HepG2 (cell line): ENCODE measurements around the gene MRPL20. TPM values are rescaled to one million over a fixed set of nuclear protein-coding genes. Genes with fewer than 3 reads are reported as not detected.
A peak's percentile ranks its signal among the peaks of the same experiment; 100 is the strongest.

Source experiments
- ATF7 ChIP-seq, 2 experiments: fragments of 450-650 bp in 1 of 2; sonication (generic) in 1 of 2; formaldehyde crosslinking in 1 of 2; IDR thresholded peaks; 2 replicates each; pipeline versions ENCODE4 v1.4.0 to v1.6.1; 2016 to 2020; ENCODE audit warnings: antibody characterized with exemption in 1 of 2, mild to moderate bottlenecking in 1 of 2, missing genetic modification reagents in 1 of 2
- BORCS8-MEF2B ChIP-seq: sonication (generic); formaldehyde crosslinking; IDR thresholded peaks from 2 replicates; pipeline ENCODE4 v1.8.0; 2022; ENCODE audit warnings: mild to moderate bottlenecking, missing genetic modification reagents
- CBFB ChIP-seq: sonication (generic); formaldehyde crosslinking; IDR thresholded peaks from 2 replicates; pipeline ENCODE4 v1.4.0; 2020; ENCODE audit warnings: missing genetic modification reagents
- CEBPG ChIP-seq: IDR thresholded peaks from 2 replicates; pipeline ENCODE4 v1.6.1; 2016
- DPF2 ChIP-seq: sonication (generic); formaldehyde crosslinking; IDR thresholded peaks from 2 replicates; pipeline ENCODE4 v1.4.0; 2020; ENCODE audit warnings: mild to moderate bottlenecking, low read depth, missing genetic modification reagents, borderline replicate concordance
- ELF4 ChIP-seq: sonication (generic); formaldehyde crosslinking; IDR thresholded peaks from 2 replicates; pipeline ENCODE4 v1.5.0; 2020; ENCODE audit warnings: missing genetic modification reagents, mild to moderate bottlenecking, moderate library complexity, borderline replicate concordance
- ESRRA ChIP-seq: sonication (generic); formaldehyde crosslinking; IDR thresholded peaks from 2 replicates; pipeline ENCODE4 v1.5.1; 2020; ENCODE audit warnings: mild to moderate bottlenecking, low read depth, missing genetic modification reagents
- ETS1 ChIP-seq: sonication (generic); formaldehyde crosslinking; IDR thresholded peaks from 2 replicates; pipeline ENCODE4 v1.4.0; 2020; ENCODE audit warnings: missing genetic modification reagents
- FOXM1 ChIP-seq: sonication (generic); formaldehyde crosslinking; IDR thresholded peaks from 2 replicates; pipeline ENCODE4 v1.5.0; 2020; ENCODE audit warnings: missing genetic modification reagents
- FOXO1 ChIP-seq: sonication (generic); formaldehyde crosslinking; IDR thresholded peaks from 2 replicates; pipeline ENCODE4 v1.4.0; 2020; ENCODE audit warnings: missing genetic modification reagents
- GATA4 ChIP-seq: sonication (generic); IDR thresholded peaks from 2 replicates; pipeline ENCODE4 v1.6.1; 2016; ENCODE audit warnings: antibody characterized with exemption, low read depth, borderline replicate concordance
- GLI4 ChIP-seq: sonication (generic); formaldehyde crosslinking; IDR thresholded peaks from 2 replicates; pipeline ENCODE4 v1.5.1; 2020; ENCODE audit warnings: missing genetic modification reagents, mild to moderate bottlenecking, moderate library complexity, borderline replicate concordance
- HNRNPL ChIP-seq: fragments of 200-400 bp; formaldehyde crosslinking; IDR thresholded peaks from 2 replicates; pipeline ENCODE4 v1.6.1; 2017; ENCODE audit warnings: mild to moderate bottlenecking, low read depth, low read length
- MAFF ChIP-seq: IDR thresholded peaks from 2 replicates; pipeline ENCODE4 v1.6.1; 2011; ENCODE audit warnings: low read depth, low read length, improper control_type of control experiment
- MXD4 ChIP-seq: IDR thresholded peaks from 2 replicates; pipeline ENCODE4 v1.6.1; 2016; ENCODE audit warnings: mild to moderate bottlenecking, missing biosample characterization, missing genetic modification reagents
- NRL ChIP-seq: sonication (generic); formaldehyde crosslinking; IDR thresholded peaks from 2 replicates; pipeline ENCODE4 v1.5.0; 2020; ENCODE audit warnings: missing genetic modification reagents, mild to moderate bottlenecking, moderate library complexity, borderline replicate concordance
- PBX2 ChIP-seq: IDR thresholded peaks from 2 replicates; pipeline ENCODE4 v1.6.1; 2016; ENCODE audit warnings: control low read depth
- RFX5 ChIP-seq: IDR thresholded peaks from 2 replicates; pipeline ENCODE4 v1.6.1; 2011; ENCODE audit warnings: low read depth, low read length, improper control_type of control experiment
- SPEN ChIP-seq: sonication (generic); formaldehyde crosslinking; IDR thresholded peaks from 2 replicates; pipeline ENCODE4 v1.5.1; 2020; ENCODE audit warnings: low read depth, mild to moderate bottlenecking, missing genetic modification reagents
- SRSF4 ChIP-seq: fragments of 200-400 bp; formaldehyde crosslinking; IDR thresholded peaks from one replicate; pipeline ENCODE4 v1.6.1; 2018; ENCODE audit warnings: mild to moderate bottlenecking, low read depth, low read length, moderate library complexity; ENCODE audit not compliant: poor library complexity, severe bottlenecking
- ZNF224 ChIP-seq: sonication (generic); formaldehyde crosslinking; IDR thresholded peaks from 2 replicates; pipeline ENCODE4 v1.5.0; 2020; ENCODE audit warnings: mild to moderate bottlenecking, missing genetic modification reagents
- ZNF510 ChIP-seq: sonication (generic); formaldehyde crosslinking; IDR thresholded peaks from 2 replicates; pipeline ENCODE4 v1.4.0; 2020; ENCODE audit warnings: low read depth, mild to moderate bottlenecking, missing genetic modification reagents
- ZNF747 ChIP-seq: sonication (generic); formaldehyde crosslinking; IDR thresholded peaks from 2 replicates; pipeline ENCODE4 v1.8.1; 2023; ENCODE audit warnings: missing genetic modification reagents, mild to moderate bottlenecking, borderline replicate concordance
- ZSCAN30 ChIP-seq: sonication (generic); formaldehyde crosslinking; IDR thresholded peaks from 2 replicates; pipeline ENCODE4 v1.5.0; 2020; ENCODE audit warnings: mild to moderate bottlenecking, missing genetic modification reagents
- polyA plus RNA-seq, 8 experiments: library from polyadenylated mRNA; depleted of rRNA in 3 of 8; stranded (reverse) in 7 of 8; unstranded in 1 of 8; fragments of >200 nt; fragmentation: Illumina TruSeq in 4 of 8; extraction: Trizol in 4 of 8; gene quantifications; 2 replicates each; pipeline versions ENCODE4 v1.2.1 to v1.2.3, GENCODE V29; 2011 to 2016; ENCODE audit warnings: low read depth in 4 of 8, missing spikeins in 1 of 8, mixed read lengths in 1 of 8; ENCODE audit not compliant: insufficient read depth in 1 of 8
- total RNA-seq, 5 experiments: library from RNA; depleted of rRNA; stranded (reverse); fragments of >200 nt; fragmentation: Illumina TruSeq; extraction: Trizol; gene quantifications; 2 replicates each; pipeline ENCODE4 v1.2.3, GENCODE V29; 2016; ENCODE audit warnings: low read depth in 1 of 5
- TF ChIP-seq, protein P1 (sequence below): sonication (generic); formaldehyde crosslinking; IDR thresholded peaks from 2 replicates; pipeline ENCODE4 v1.4.0; 2020; ENCODE audit warnings: mild to moderate bottlenecking, missing genetic modification reagents
- TF ChIP-seq, protein P2 (sequence below): sonication (generic); IDR thresholded peaks from 2 replicates; pipeline ENCODE4 v1.6.1; 2016; ENCODE audit warnings: low read depth, borderline replicate concordance
- TF ChIP-seq, protein P3 (sequence below): sonication (generic); formaldehyde crosslinking; IDR thresholded peaks from 2 replicates; pipeline ENCODE4 v1.8.1; 2023; ENCODE audit warnings: mild to moderate bottlenecking, moderate library complexity, missing genetic modification reagents

MRPL20 gene
- total and polyA plus RNA-seq, 2 of the 13 experiments (the other 11 are each of a cell fraction or from before 2014, with no cell fraction given): 59.2 to 127 TPM

- TF ChIP-seq NRL (CRISPR knock-in tag) (0 out of 2 replicates have a peak, but pooled peaks have one; percentile 36), MXD4 (CRISPR knock-in tag) (no peak), DPF2 (no peak), ZNF224 (CRISPR knock-in tag) (0 out of 2 replicates have a peak, but pooled peaks have one; percentile 30), ZNF747 (CRISPR knock-in tag) (no peak; the same call in 1 of the 2 replicates), BORCS8-MEF2B (CRISPR knock-in tag) (no peak), ETS1 (no peak), CEBPG (CRISPR knock-in tag) (no peak), GATA4 (no peak), ZSCAN30 (CRISPR knock-in tag) (no peak), FOXO1 (CRISPR knock-in tag) (no peak), SPEN (CRISPR knock-in tag) (no peak), ZNF510 (CRISPR knock-in tag) (0 out of 2 replicates have a peak, but pooled peaks have one; percentile 12), CBFB (CRISPR knock-in tag) (no peak), RFX5 (no peak), PBX2 (CRISPR knock-in tag) (no peak), SRSF4 (no peak), FOXM1 (CRISPR knock-in tag) (no peak), GLI4 (CRISPR knock-in tag) (no peak), HNRNPL (0 out of 2 replicates have a peak, but pooled peaks have one; percentile 37), MAFF (peak; percentile 47; the same call in 1 of the 2 replicates), ELF4 (no peak), ESRRA (CRISPR knock-in tag) (no peak), ATF7 (IDR thresholded peaks at IDR 0.05) (no peak), ATF7 (CRISPR knock-in tag; IDR thresholded peaks at IDR 0.05) (no peak; the same call in 1 of the 2 replicates)
- TF ChIP-seq, protein P1, sequence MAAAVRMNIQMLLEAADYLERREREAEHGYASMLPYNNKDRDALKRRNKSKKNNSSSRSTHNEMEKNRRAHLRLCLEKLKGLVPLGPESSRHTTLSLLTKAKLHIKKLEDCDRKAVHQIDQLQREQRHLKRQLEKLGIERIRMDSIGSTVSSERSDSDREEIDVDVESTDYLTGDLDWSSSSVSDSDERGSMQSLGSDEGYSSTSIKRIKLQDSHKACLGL: no peak
- TF ChIP-seq, protein P2, sequence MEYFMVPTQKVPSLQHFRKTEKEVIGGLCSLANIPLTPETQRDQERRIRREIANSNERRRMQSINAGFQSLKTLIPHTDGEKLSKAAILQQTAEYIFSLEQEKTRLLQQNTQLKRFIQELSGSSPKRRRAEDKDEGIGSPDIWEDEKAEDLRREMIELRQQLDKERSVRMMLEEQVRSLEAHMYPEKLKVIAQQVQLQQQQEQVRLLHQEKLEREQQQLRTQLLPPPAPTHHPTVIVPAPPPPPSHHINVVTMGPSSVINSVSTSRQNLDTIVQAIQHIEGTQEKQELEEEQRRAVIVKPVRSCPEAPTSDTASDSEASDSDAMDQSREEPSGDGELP: no peak
- TF ChIP-seq, protein P3, sequence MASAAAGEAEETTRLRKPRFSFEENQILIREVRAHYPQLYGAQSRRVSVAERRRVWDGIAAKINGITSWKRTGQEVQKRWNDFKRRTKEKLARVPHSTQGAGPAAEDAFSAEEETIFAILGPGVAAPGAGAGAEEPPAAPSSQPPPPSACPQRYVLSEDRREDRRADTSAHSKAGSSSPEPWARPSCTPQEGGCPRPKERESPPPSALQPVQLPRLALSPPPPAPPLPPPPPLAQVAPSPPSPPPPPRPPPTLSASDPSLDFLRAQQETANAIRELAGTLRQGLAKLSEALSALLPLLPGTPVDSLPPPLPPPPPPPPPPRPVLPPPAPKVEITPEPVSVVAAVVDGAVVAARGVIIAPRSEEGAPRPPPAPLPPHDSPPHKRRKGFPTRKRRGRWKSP: no peak
Measured at GRCh38 chr1:1357871-1358432, 49.1 kb downstream of the MRPL20 start (continued).
